HEK293 (cell line): ENCODE data around the gene TM7SF2.

ENCODE experiments used
- CTCF ChIA-PET: fragments of 350-600 bp; formaldehyde crosslinking; extraction: SDS; loops from one replicate; lab custom pipeline; 2021; ENCODE audit warnings: antibody characterized with exemption; lab: Yijun Ruan, JAX
- POLR2A ChIA-PET: fragments of 300-600 bp; formaldehyde crosslinking; extraction: SDS; loops from one replicate; lab custom pipeline; 2020; ENCODE audit warnings: antibody characterized with exemption, inconsistent platforms; lab: Yijun Ruan, JAX
- H3K27ac ChIP-seq: fragments of 200-500 bp; sonication (Bioruptor generic); 2 replicates; pipeline ENCODE4 v1.5.1; 2014; ENCODE audit warnings: low read depth, low read length, control low read depth, inconsistent platforms; ENCODE audit errors: extremely low read depth
- H3K36me3 ChIP-seq, 2 experiments: fragments of 200-500 bp in 1 of 2; sonication (Bioruptor generic) in 1 of 2; 1 replicate in 1 of 2; 2 replicates in 1 of 2; pipeline ENCODE4 v1.5.1; 2014 to 2017; ENCODE audit warnings: inconsistent platforms in 2 of 2, low read length in 2 of 2; ENCODE audit not compliant: control insufficient read depth in 2 of 2, insufficient read depth in 1 of 2
- H3K4me1 ChIP-seq: fragments of 200-500 bp; sonication (Bioruptor generic); 2 replicates; pipeline ENCODE4 v1.5.1; 2014; ENCODE audit warnings: mild to moderate bottlenecking, low read length, inconsistent platforms; ENCODE audit not compliant: control insufficient read depth, insufficient read depth
- H3K4me3 ChIP-seq: 2 replicates; pipeline ENCODE4 v1.5.1; 2011; ENCODE audit warnings: low read depth, mild to moderate bottlenecking, control low read depth, low read length, moderate library complexity
- H3K9me3 ChIP-seq: fragments of 200-500 bp; sonication (Bioruptor generic); 2 replicates; pipeline ENCODE4 v1.5.1; 2014; ENCODE audit warnings: low read depth, low read length, inconsistent platforms; ENCODE audit not compliant: control insufficient read depth, insufficient read depth
- GLIS1 ChIP-seq: fragments of 450-650 bp; formaldehyde crosslinking; IDR thresholded peaks from 2 replicates; pipeline ENCODE4 v1.5.1; 2016; ENCODE audit warnings: missing biosample characterization, missing genetic modification characterization
- GLIS2 ChIP-seq: fragments of 450-650 bp; formaldehyde crosslinking; IDR thresholded peaks from 2 replicates; pipeline ENCODE4 v1.5.1; 2016; ENCODE audit warnings: missing biosample characterization, missing genetic modification characterization
- KLF10 ChIP-seq: fragments of 450-650 bp; IDR thresholded peaks from 2 replicates; pipeline ENCODE4 v1.5.1; 2018; ENCODE audit warnings: missing biosample characterization, mild to moderate bottlenecking, missing genetic modification characterization
- PATZ1 ChIP-seq: fragments of 450-650 bp; formaldehyde crosslinking; IDR thresholded peaks from 2 replicates; pipeline ENCODE4 v1.5.1; 2016; ENCODE audit warnings: missing biosample characterization, missing genetic modification characterization
- SP2 ChIP-seq: fragments of 450-650 bp; formaldehyde crosslinking; IDR thresholded peaks from 2 replicates; pipeline ENCODE4 v1.5.1; 2016; ENCODE audit warnings: missing biosample characterization, missing genetic modification characterization
- ZBTB11 ChIP-seq: fragments of 450-650 bp; formaldehyde crosslinking; conservative IDR thresholded peaks from 2 replicates; pipeline ENCODE4 v1.5.1; 2016; ENCODE audit warnings: low read depth, missing biosample characterization, missing genetic modification characterization
- ZBTB17 ChIP-seq: fragments of 450-650 bp; formaldehyde crosslinking; IDR thresholded peaks from 2 replicates; pipeline ENCODE4 v1.5.1; 2016; ENCODE audit warnings: missing biosample characterization, missing genetic modification characterization
- ZBTB48 ChIP-seq: fragments of 450-650 bp; formaldehyde crosslinking; IDR thresholded peaks from 2 replicates; pipeline ENCODE4 v1.5.1; 2016; ENCODE audit warnings: missing biosample characterization, missing genetic modification characterization
- ZFP37 ChIP-seq: fragments of 450-650 bp; formaldehyde crosslinking; IDR thresholded peaks from 2 replicates; pipeline ENCODE4 v1.5.1; 2016; ENCODE audit warnings: missing biosample characterization, missing genetic modification characterization
- ZIC2 ChIP-seq: fragments of 450-650 bp; formaldehyde crosslinking; IDR thresholded peaks from 2 replicates; pipeline ENCODE4 v1.5.1; 2016; ENCODE audit warnings: missing biosample characterization, missing genetic modification characterization
- ZNF214 ChIP-seq: fragments of 450-650 bp; formaldehyde crosslinking; IDR thresholded peaks from 2 replicates; pipeline ENCODE4 v1.5.1; 2017; ENCODE audit warnings: missing biosample characterization, mild to moderate bottlenecking, missing genetic modification characterization, borderline replicate concordance
- ZNF302 ChIP-seq: fragments of 450-650 bp; formaldehyde crosslinking; IDR thresholded peaks from 2 replicates; pipeline ENCODE4 v1.5.1; 2016; ENCODE audit warnings: missing biosample characterization, missing genetic modification characterization, low read depth
- ZNF354C ChIP-seq: fragments of 450-650 bp; formaldehyde crosslinking; IDR thresholded peaks from 2 replicates; pipeline ENCODE4 v1.5.1; 2016; ENCODE audit warnings: missing biosample characterization, missing genetic modification characterization, low read depth, borderline replicate concordance
- ZNF658 ChIP-seq: fragments of 450-650 bp; formaldehyde crosslinking; IDR thresholded peaks from 2 replicates; pipeline ENCODE4; 2016; ENCODE audit warnings: missing biosample characterization, missing genetic modification characterization
- ZSCAN5A ChIP-seq: fragments of 450-650 bp; formaldehyde crosslinking; IDR thresholded peaks from 2 replicates; pipeline ENCODE4 v1.5.1; 2016; ENCODE audit warnings: missing biosample characterization, missing genetic modification characterization

TM7SF2 gene

GRCh38 chr11:65131895-65132237 is 20.2 kb downstream of the TM7SF2 start:
- no peak overlapping the region for H3K4me3 ChIP-seq
- H3K9me3 ChIP-seq, result no peaks in the 10 kb centered on the region
- H3K27ac ChIP-seq, result no peak overlapping the region
- CTCF ChIA-PET, result interaction anchor here (0.9 to 1.2 kb wide), 3 partner anchors 10 to 14 kb away, joined by 3 read pairs; partner anchors contain the start of genes FAU and MRPL49
- POLR2A ChIA-PET, result interaction anchor here (0.6 to 2.5 kb wide), 2 partner anchors 10 to 118 kb away, joined by 3 to 24 read pairs; partner anchors contain the start of genes FAU and MRPL49
- TF ChIP-seq ZBTB11 (tag by site-specific recombination) (no peak), ZNF302 (tag by site-specific recombination) (no peak)
- H3K36me3 ChIP-seq, result peaks cover 0 to 62% of the 10 kb centered on the region in 2 experiments; a peak in 1 of 3 replicates
- H3K4me1 ChIP-seq, result no peaks in the 10 kb centered on the region; the same call in 1 of the 2 replicates

GRCh38 chr11:65132238-65132987 is 20.7 kb downstream of the TM7SF2 start:
- H3K9me3 ChIP-seq, result no peaks in the 10 kb centered on the region
- peaks cover 0 to 56% of the 10 kb centered on the region in 2 experiments; a peak in 1 of 3 replicates for H3K36me3 ChIP-seq
- no peaks in the 10 kb centered on the region; the same call in 1 of the 2 replicates for H3K4me1 ChIP-seq
- no peak overlapping the region for H3K4me3 ChIP-seq
- ChIA-PET CTCF (interaction anchor here (0.9 to 1.2 kb wide), 3 partner anchors 10 to 14 kb away, joined by 3 read pairs; partner anchors contain the start of genes FAU and MRPL49), POLR2A (interaction anchor here (0.6 to 2.5 kb wide), 3 partner anchors 10 to 118 kb away, joined by 3 to 24 read pairs (median 3); partner anchors contain the start of genes FAU and MRPL49)
- no peak for TF ChIP-seq KLF10
- TF ChIP-seq ZNF354C (tag by site-specific recombination), result no peak
- TF ChIP-seq ZSCAN5A (tag by site-specific recombination), result no peak
- 0 out of 2 replicates have a peak, but pooled peaks have one; percentile 10 for TF ChIP-seq GLIS2 (tag by site-specific recombination)
- no peak overlapping the region for H3K27ac ChIP-seq

GRCh38 chr11:65132988-65133700 is 21.5 kb downstream of the TM7SF2 start:
- Histone ChIP-seq H3K27ac (no peak overlapping the region), H3K4me1 (no peaks in the 10 kb centered on the region; the same call in 1 of the 2 replicates)
- POLR2A ChIA-PET, result interaction anchor here (1.1 to 4.5 kb wide), 3 partner anchors 11 to 289 kb away, joined by 3 to 57 read pairs (median 3); partner anchors contain the start of genes CDC42BPG, FAU and MRPL49

More at GRCh38 chr11:65132988-65133700, 21.5 kb downstream of the TM7SF2 start:
- TF ChIP-seq ZNF214 (tag by site-specific recombination) (no peak), PATZ1 (no peak), SP2 (tag by site-specific recombination) (peak; percentile 49), ZFP37 (tag by site-specific recombination) (no peak), ZNF658 (tag by site-specific recombination) (no peak), GLIS1 (tag by site-specific recombination) (peak; percentile 50), ZBTB48 (tag by site-specific recombination) (peak; percentile 38; the same call in 1 of the 2 replicates), ZBTB17 (tag by site-specific recombination) (no peak), ZIC2 (tag by site-specific recombination) (no peak)
- Histone ChIP-seq H3K36me3 (peaks cover 0 to 49% of the 10 kb centered on the region in 2 experiments; a peak in 1 of 3 replicates), H3K9me3 (no peaks in the 10 kb centered on the region), H3K4me3 (peak overlapping the region; percentile 81)
- CTCF ChIA-PET, result interaction anchor here (0.6 to 2.3 kb wide), 4 partner anchors 15 to 119 kb away, joined by 3 to 6 read pairs (median 4); partner anchors contain the start of gene ARL2
